Liver (tissue), 9 donors: ENCODE measurements around the gene AP3M1. TPM values are rescaled to one million over a fixed set of nuclear protein-coding genes. Genes with fewer than 3 reads are reported as not detected.

Experiments used
- DNase-seq: peaks from one replicate; pipeline ENCODE4 v3.0.0-alpha.2; 2017; ENCODE audit warnings: low spot score
- H3K27ac ChIP-seq, 2 donors: one replicate each; pipeline ENCODE4 v1.7.0; 2013; ENCODE audit warnings: inconsistent platforms in 2 of 2, low read length in 2 of 2, control low read depth in 1 of 2, low read depth in 1 of 2, mild to moderate bottlenecking in 1 of 2
- H3K27me3 ChIP-seq, 4 donors: one replicate each; pipeline versions ENCODE4 v1.6.1 to v1.7.0; 2013; ENCODE audit warnings: low read length in 3 of 4, inconsistent platforms in 1 of 4, mild to moderate bottlenecking in 1 of 4, moderate library complexity in 1 of 4; ENCODE audit not compliant: control insufficient read depth in 4 of 4, insufficient read depth in 4 of 4
- H3K36me3 ChIP-seq, 4 donors: one replicate each; pipeline versions ENCODE4 v1.6.1 to v1.7.0; 2013; ENCODE audit warnings: low read length in 3 of 4, mild to moderate bottlenecking in 3 of 4, low read depth in 1 of 4, moderate library complexity in 1 of 4; ENCODE audit not compliant: control insufficient read depth in 4 of 4, insufficient read depth in 3 of 4
- H3K4me1 ChIP-seq, 4 donors: one replicate each; pipeline versions ENCODE4 v1.6.1 to v1.7.0; 2013; ENCODE audit warnings: low read length in 3 of 4, mild to moderate bottlenecking in 3 of 4, moderate library complexity in 1 of 4; ENCODE audit not compliant: control insufficient read depth in 4 of 4, insufficient read depth in 4 of 4
- H3K4me3 ChIP-seq, 3 donors: one replicate each; pipeline versions ENCODE4 v1.6.1 to v1.7.0; 2013; ENCODE audit warnings: low read length in 3 of 3, control low read depth in 1 of 3, low read depth in 1 of 3, mild to moderate bottlenecking in 1 of 3
- H3K9ac ChIP-seq, 2 donors: one replicate each; pipeline ENCODE4 v1.7.0; 2013; ENCODE audit warnings: low read length in 2 of 2, mild to moderate bottlenecking in 2 of 2, moderate library complexity in 2 of 2, control low read depth in 1 of 2, low read depth in 1 of 2
- H3K9me3 ChIP-seq, 4 donors: one replicate each; pipeline versions ENCODE4 v1.6.1 to v1.7.0; 2013; ENCODE audit warnings: low read length in 3 of 4; ENCODE audit not compliant: control insufficient read depth in 4 of 4
- CTCF ChIP-seq: fragments of 150-350 bp; IDR thresholded peaks from 2 replicates; pipeline ENCODE4 v1.5.1; 2017; ENCODE audit warnings: improper control_type of control experiment, low read depth, low read length; ENCODE audit not compliant: missing input control
- EGR1 ChIP-seq, 2 donors: IDR thresholded peaks; 2 replicates each; pipeline ENCODE4 v1.6.1; 2016 to 2018; ENCODE audit warnings: antibody characterized with exemption in 2 of 2, low read depth in 2 of 2
- FOXA2 ChIP-seq: IDR thresholded peaks from 2 replicates; pipeline ENCODE4 v1.6.1; 2016; ENCODE audit warnings: antibody characterized with exemption
- GABPA ChIP-seq, 2 donors: IDR thresholded peaks in 1 of 2; conservative IDR thresholded peaks in 1 of 2; 2 replicates each; pipeline ENCODE4 v1.6.1; 2016; ENCODE audit warnings: antibody characterized with exemption in 2 of 2, mild to moderate bottlenecking in 1 of 2, moderate library complexity in 1 of 2
- HNF4A ChIP-seq, 2 donors: conservative IDR thresholded peaks; 2 replicates each; pipeline ENCODE4 v1.6.1; 2016; ENCODE audit warnings: antibody characterized with exemption in 2 of 2, mild to moderate bottlenecking in 2 of 2
- HNF4G ChIP-seq: IDR thresholded peaks from 2 replicates; pipeline ENCODE4 v1.6.1; 2016; ENCODE audit warnings: antibody characterized with exemption
- JUND ChIP-seq, 2 donors: IDR thresholded peaks; 2 replicates each; pipeline ENCODE4 v1.6.1; 2016; ENCODE audit warnings: antibody characterized with exemption in 2 of 2
- NR2F2 ChIP-seq: IDR thresholded peaks from 2 replicates; pipeline ENCODE4 v1.6.1; 2016; ENCODE audit warnings: antibody characterized with exemption
- RAD21 ChIP-seq, 2 donors: IDR thresholded peaks; 2 replicates each; pipeline ENCODE4 v1.6.1; 2016; ENCODE audit warnings: antibody characterized with exemption in 2 of 2, mild to moderate bottlenecking in 2 of 2
- SP1 ChIP-seq: IDR thresholded peaks from 2 replicates; pipeline ENCODE4 v1.6.1; 2018; ENCODE audit warnings: antibody characterized with exemption, mild to moderate bottlenecking
- TAF1 ChIP-seq: conservative IDR thresholded peaks from 2 replicates; pipeline ENCODE4 v1.6.1; 2016; ENCODE audit warnings: antibody characterized with exemption, mild to moderate bottlenecking
- YY1 ChIP-seq: IDR thresholded peaks from 2 replicates; pipeline ENCODE4 v1.6.1; 2016; ENCODE audit warnings: antibody characterized with exemption, mild to moderate bottlenecking
- ZBTB33 ChIP-seq: IDR thresholded peaks from 2 replicates; pipeline ENCODE4 v1.6.1; 2016; ENCODE audit warnings: antibody characterized with exemption
- polyA plus RNA-seq, 2 donors: library from polyadenylated mRNA; stranded (reverse) in 1 of 2; unstranded in 1 of 2; fragments of 200-250 nt in 1 of 2; fragments of >200 nt in 1 of 2; fragmentation: Nextera tagmentation in 1 of 2; extraction: Ambion mirVana in 1 of 2; gene quantifications; one replicate each; pipeline versions ENCODE4 v1.2.1 to v1.2.3, GENCODE V29; 2013 to 2015
- total RNA-seq, 2 donors: library from RNA; depleted of rRNA; stranded (reverse); fragments of >200 nt; gene quantifications; one replicate each; pipeline ENCODE4 v1.2.3, GENCODE V29; 2014
- TF ChIP-seq, protein P1 (sequence below): IDR thresholded peaks from 2 replicates; pipeline ENCODE4 v1.6.1; 2016; ENCODE audit warnings: antibody characterized with exemption
- TF ChIP-seq, protein P2 (sequence below): IDR thresholded peaks from 2 replicates; pipeline ENCODE4 v1.6.1; 2016; ENCODE audit warnings: antibody characterized with exemption, mild to moderate bottlenecking
- donor health status: healthy.
- donor health status: healthy.
- donor health status: healthy.
- donor health status: healthy.
- donor health status: healthy.

AP3M1 gene
- total and polyA plus RNA-seq, 4 donors, result 7.5 to 24.8 (median 16.6) TPM

DNA sequence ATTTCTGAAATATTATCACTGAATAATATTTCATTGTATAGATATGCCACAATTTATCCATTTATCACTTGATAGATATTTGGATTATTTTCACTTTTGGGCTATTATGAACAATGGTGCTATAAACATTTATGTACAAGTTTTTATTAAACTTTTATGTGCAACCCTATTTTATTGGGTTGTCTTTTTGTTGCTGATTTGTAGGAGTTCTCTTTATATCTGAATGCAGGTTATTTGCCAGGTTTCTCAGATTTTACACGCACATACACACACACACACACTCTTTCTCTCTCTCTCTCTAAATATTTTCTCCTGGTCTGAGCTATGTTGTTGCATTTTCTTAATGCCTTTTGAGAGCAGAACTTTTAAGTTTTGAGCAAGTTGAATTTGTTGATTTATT, 36.6 kb upstream of the AP3M1 start (continued):
- TF ChIP-seq ZBTB33, result no peak
- TF ChIP-seq NR2F2, result no peak
- no peak for TF ChIP-seq FOXA2
- TF ChIP-seq HNF4G, result no peak
- no peak for TF ChIP-seq HNF4A (conservative IDR thresholded peaks at IDR 0.05)
- no peak for TF ChIP-seq YY1

- Histone ChIP-seq H3K36me3 (no peaks in the 10 kb centered on the region), H3K9ac (no peak overlapping the region), H3K27me3 (no peaks in the 10 kb centered on the region), H3K4me1 (peaks cover 4 to 27% (median 14%) of the 10 kb centered on the region in 4 donors), H3K9me3 (no peaks in the 10 kb centered on the region), H3K27ac (no peak overlapping the region), H3K4me3 (no peak overlapping the region)
- no peak for DNase-seq
- TF ChIP-seq SP1 (no peak), ZBTB33 (no peak), YY1 (no peak), NR2F2 (no peak), GABPA (IDR thresholded peaks at IDR 0.05 in 1 of 2, conservative IDR thresholded peaks at IDR 0.05 in 1 of 2) (no peak), EGR1 (IDR thresholded peaks at IDR 0.05; ENCODE audit: low read depth in 2 of 2) (no peak), FOXA2 (no peak), JUND (IDR thresholded peaks at IDR 0.05) (no peak), RAD21 (IDR thresholded peaks at IDR 0.05) (no peak), CTCF (no peak), TAF1 (no peak)
- TF ChIP-seq, protein P1, sequence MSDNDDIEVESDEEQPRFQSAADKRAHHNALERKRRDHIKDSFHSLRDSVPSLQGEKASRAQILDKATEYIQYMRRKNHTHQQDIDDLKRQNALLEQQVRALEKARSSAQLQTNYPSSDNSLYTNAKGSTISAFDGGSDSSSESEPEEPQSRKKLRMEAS, result no peak
- TF ChIP-seq, protein P2, sequence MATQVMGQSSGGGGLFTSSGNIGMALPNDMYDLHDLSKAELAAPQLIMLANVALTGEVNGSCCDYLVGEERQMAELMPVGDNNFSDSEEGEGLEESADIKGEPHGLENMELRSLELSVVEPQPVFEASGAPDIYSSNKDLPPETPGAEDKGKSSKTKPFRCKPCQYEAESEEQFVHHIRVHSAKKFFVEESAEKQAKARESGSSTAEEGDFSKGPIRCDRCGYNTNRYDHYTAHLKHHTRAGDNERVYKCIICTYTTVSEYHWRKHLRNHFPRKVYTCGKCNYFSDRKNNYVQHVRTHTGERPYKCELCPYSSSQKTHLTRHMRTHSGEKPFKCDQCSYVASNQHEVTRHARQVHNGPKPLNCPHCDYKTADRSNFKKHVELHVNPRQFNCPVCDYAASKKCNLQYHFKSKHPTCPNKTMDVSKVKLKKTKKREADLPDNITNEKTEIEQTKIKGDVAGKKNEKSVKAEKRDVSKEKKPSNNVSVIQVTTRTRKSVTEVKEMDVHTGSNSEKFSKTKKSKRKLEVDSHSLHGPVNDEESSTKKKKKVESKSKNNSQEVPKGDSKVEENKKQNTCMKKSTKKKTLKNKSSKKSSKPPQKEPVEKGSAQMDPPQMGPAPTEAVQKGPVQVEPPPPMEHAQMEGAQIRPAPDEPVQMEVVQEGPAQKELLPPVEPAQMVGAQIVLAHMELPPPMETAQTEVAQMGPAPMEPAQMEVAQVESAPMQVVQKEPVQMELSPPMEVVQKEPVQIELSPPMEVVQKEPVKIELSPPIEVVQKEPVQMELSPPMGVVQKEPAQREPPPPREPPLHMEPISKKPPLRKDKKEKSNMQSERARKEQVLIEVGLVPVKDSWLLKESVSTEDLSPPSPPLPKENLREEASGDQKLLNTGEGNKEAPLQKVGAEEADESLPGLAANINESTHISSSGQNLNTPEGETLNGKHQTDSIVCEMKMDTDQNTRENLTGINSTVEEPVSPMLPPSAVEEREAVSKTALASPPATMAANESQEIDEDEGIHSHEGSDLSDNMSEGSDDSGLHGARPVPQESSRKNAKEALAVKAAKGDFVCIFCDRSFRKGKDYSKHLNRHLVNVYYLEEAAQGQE, result no peak
Measured at GRCh38 chr10:74186678-74187077, 36.0 kb upstream of the AP3M1 start.
